HT-29 (cell line): ENCODE measurements around the gene SLC13A5. TPM values are rescaled to one million over a fixed set of nuclear protein-coding genes. Genes with fewer than 3 reads are reported as not detected.

ENCODE experiments used
- DNase-seq: peaks from one replicate; pipeline ENCODE4 v3.0.0-alpha.2; 2015; ENCODE audit warnings: low spot score
- small RNA-seq: library from RNA; depleted of rRNA; stranded (forward); fragments of <200 nt; gene quantifications from one replicate; pipeline ENCODE3, GENCODE V24; 2014
- total RNA-seq: library from RNA; depleted of rRNA; stranded (reverse); fragments of >200 nt; shearing (Covaris generic); gene quantifications from 2 replicates; pipeline ENCODE4 v1.2.3, GENCODE V29; 2014; rRNA removed

The SLC13A5 gene
- total RNA-seq, 1 experiment from 2014 or later: not detected

DNA sequence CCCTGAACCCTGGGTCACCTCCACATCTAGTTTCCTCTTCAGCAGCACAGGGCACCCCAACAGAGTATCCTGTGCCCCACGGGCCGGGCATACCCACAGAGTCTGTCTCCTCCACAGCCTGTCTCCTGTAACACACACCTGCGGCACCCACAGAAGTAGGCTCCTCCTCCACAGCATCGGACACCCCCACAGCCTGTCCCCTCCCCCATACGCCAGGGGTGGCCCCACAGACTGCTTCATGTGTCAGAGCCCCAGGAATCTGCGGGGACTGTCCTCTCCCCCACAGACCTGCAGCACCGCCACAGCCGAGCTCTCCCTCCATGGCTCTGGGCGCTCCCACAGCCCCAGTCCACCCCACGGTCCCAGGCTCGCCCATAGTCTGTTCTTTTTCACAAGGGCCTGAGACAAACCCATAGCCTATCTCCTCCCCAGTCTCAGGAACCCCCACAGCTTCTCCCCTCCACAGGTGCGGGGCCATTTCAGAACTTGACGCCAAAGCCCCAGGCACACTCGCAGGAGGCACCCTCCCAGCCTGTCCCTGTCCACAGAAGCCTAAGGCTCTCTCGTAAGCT is 74.1 kb downstream of the SLC13A5 start:
- peak; percentile 18 for DNase-seq

DNA sequence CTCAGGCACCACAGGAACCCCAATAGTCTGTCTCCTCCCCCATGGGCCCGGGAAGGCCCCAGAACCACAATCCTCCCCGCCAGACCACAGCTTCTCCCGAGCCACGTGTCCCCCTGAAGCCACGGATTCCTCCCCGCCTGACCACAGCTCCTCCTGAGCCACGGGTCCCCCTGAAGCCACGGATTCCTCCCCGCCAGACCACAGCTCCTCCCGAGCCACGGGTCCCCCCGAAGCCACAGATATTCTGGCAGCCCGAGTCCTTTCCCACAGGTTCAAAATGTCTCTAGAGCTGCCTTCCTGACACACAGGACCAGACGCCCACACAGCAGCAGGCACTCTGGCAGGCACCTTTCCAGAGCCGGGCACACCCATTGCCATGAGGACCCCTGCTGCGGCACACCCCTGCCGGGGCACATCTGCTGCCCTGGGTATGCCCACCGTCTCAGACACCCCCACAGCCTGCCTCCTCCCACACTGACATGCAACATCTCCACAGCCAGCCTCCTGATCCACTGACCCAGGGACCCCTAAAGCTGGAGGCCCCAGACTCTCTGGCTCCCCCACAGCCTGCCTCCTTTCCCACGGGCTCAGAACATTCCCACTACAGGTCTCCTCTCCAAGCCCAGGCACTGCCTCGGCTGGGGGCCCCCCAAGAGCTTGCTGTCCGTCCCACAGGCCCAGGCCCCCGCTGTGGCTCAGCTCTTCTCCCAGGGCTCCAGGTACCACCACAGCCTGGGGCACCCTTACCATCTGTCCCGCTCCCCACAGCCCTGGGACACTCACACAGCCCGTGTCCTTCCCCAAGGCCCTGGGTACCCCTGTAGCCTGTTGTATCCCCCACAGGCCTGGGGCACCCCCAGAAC is 74.9 kb downstream of the SLC13A5 start:
- no peak for DNase-seq

DNA sequence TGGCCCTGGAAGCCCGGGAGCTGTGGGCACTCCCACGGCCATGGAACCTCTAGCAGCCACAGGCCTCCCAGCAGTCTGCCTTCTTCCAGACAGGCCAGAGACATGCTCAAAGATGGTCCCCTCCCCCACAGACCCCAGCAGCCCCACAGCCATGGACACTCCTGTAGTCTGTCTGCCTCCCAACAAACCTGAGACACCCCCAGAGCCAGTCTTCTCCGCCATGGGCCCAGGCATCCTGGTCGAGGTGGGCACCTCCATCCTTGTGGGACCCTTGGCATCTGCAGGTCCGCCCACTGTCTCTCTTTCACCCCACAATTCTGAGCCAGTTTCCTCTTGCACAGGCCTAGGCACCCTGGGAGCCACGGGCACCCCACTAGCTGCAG is 75.7 kb downstream of the SLC13A5 start:
- no peak for DNase-seq

DNA sequence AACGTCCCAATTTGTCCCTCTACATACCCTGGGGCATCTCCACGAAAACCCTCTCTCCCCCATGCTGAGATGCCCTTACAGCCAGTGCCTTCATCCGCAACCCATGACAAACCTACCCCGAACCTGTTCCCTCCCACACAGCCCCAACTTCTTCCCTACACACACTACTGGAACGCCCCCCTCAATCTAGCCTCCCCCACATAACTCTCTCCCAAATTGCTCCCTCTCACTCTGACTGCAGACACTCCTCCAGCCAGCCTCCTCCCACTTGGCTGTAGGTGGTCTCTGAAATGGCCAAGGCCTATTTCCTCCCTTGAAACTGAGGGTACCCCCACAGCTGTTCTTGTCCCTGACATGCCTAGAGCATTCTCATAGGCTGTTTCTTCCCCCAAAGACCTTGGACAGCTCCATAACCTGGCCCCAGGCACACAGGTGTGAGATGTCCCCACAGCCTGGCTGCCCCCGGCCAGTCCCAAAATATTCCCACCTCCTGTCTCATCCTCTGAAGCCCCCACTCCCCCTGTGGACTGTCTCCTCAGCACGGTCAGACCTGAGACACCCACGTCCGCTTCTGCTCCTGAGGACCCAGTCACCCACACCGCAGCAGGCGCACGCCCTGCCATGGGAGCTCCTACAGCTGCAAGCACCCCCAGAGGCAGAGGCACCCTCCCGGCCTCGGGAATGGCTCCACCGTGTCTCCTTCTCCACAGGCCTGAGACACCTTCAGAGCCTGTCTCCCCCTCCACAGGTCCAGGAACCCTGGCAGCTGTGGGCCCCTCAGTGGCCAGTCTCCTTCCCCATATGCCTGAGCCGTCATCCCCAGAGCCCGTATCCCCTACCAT is 76.3 kb downstream of the SLC13A5 start:
- DNase-seq: no peak

DNA sequence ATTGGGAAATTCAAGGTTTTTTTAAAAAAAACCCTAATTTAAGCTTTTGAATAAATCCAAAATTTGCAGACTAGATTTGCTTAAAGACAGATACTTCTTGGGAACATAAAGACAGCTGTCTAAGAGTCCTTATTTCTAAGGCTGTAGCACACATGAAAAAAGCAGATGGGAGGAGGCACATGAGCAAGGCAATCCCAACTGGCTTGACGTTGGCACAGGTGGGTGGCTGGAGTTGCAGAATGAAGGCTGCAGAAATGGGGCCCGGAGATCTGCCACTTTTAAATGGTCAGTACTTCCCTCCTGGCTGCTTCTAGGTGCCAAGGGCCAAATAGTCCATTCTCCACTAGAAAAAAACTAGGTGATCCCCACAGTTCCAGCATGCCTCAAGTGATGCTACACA is 77.1 kb downstream of the SLC13A5 start:
- DNase-seq: no peak

Small RNAs within 50 kb of the gene (small RNA-seq; reads per million reads assigned to genes)
- gene AC004706.2 (not detected), gene MIR4520-1 (not detected)

Other genes with a start within 250 kb of the SLC13A5 start
- gene PITPNM3, start 156.8 kb downstream of the SLC13A5 start, total RNA-seq: 3.6 and 4.0 TPM in 2 replicates
- 7.4 and 8.5 TPM in 2 replicates for gene KIAA0753, start 72.7 kb downstream of the SLC13A5 start, total RNA-seq
- gene TXNDC17, start 72.3 kb downstream of the SLC13A5 start, total RNA-seq: 79.0 and 86.0 TPM in 2 replicates
- 4.1 and 7.0 TPM in 2 replicates for gene MED31, start 61.8 kb downstream of the SLC13A5 start, total RNA-seq
- 0.31 and 1.1 TPM in 2 replicates for gene C17orf100, start 61.6 kb downstream of the SLC13A5 start, total RNA-seq
- 1.5 and 2.2 TPM in 2 replicates for gene XAF1, start 42.7 kb upstream of the SLC13A5 start, total RNA-seq
- not detected in 2 replicates for gene FBXO39, start 62.8 kb upstream of the SLC13A5 start, total RNA-seq
- not detected in 2 replicates for gene TEKT1, start 118.4 kb upstream of the SLC13A5 start, total RNA-seq